HG03097 (cell line): ENCODE results near the gene TTC28.

Source experiments
- ATAC-seq: cut with Tn5 transposase; IDR thresholded peaks from one replicate; pipeline ENCODE4 v1.9.1; 2021; ENCODE audit not compliant: unreplicated experiment, low FRiP score

The TTC28 gene

GRCh38 chr22:28125799-28126198 lies 553.8 kb downstream of the TTC28 start:
- no peak for ATAC-seq

GRCh38 chr22:28123989-28124766 lies 555.5 kb downstream of the TTC28 start:
- ATAC-seq = no peak

- no peak for ATAC-seq
Observed at GRCh38 chr22:28120691-28121592, 558.7 kb downstream of the TTC28 start.

GRCh38 chr22:28118957-28119631 lies 560.5 kb downstream of the TTC28 start:
- no peak for ATAC-seq

GRCh38 chr22:28116219-28116673 lies 563.4 kb downstream of the TTC28 start:
- ATAC-seq = no peak

- no peak for ATAC-seq
Observed at GRCh38 chr22:28115426-28115825, 564.2 kb downstream of the TTC28 start.

- ATAC-seq = no peak
Observed at GRCh38 chr22:28112548-28113043, 567.0 kb downstream of the TTC28 start.

- no peak for ATAC-seq
Observed at GRCh38 chr22:28112190-28112544, 567.5 kb downstream of the TTC28 start.

GRCh38 chr22:28111501-28112189 lies 568.0 kb downstream of the TTC28 start:
- no peak for ATAC-seq

- ATAC-seq = no peak
Observed at GRCh38 chr22:28108851-28109250, 570.8 kb downstream of the TTC28 start.

- ATAC-seq = no peak
Observed at GRCh38 chr22:28106617-28107016, 573.0 kb downstream of the TTC28 start.

GRCh38 chr22:28105988-28106387 lies 573.7 kb downstream of the TTC28 start:
- ATAC-seq = no peak

- no peak for ATAC-seq
Observed at GRCh38 chr22:28105413-28105812, 574.2 kb downstream of the TTC28 start.

- ATAC-seq = no peak
Observed at GRCh38 chr22:28103596-28103995, 576.0 kb downstream of the TTC28 start.

- no peak for ATAC-seq
Observed at GRCh38 chr22:28102151-28102812, 577.4 kb downstream of the TTC28 start.

GRCh38 chr22:28097627-28098026 lies 582.0 kb downstream of the TTC28 start:
- no peak for ATAC-seq

GRCh38 chr22:28096161-28096560 lies 583.5 kb downstream of the TTC28 start:
- ATAC-seq = no peak

- no peak for ATAC-seq
Observed at GRCh38 chr22:28095316-28096095, 584.1 kb downstream of the TTC28 start.

- ATAC-seq = no peak
Observed at GRCh38 chr22:28094771-28095170, 584.9 kb downstream of the TTC28 start.
